ENCODE results near the gene TP63.

TP63 gene

DNA sequence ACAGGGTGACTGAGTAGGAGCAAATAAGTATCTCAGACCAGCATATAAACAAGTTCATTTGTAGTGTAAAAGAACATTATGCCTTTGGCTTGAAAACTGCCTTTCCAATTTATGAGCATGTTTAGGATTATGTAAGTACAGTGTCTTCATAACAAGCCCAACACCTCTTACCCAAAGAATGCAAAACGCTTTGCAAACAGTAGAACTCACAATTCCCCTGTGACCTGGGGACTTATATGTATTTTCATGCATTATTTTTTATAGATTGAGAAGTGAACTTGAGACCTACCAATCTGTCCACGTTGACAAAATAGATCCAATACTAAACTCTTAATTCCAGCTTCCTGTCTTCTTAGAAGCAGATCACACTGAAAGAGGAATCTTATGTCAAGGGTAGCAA is 202.1 kb downstream of the TP63 start:
- no peak for ATAC-seq
- no peak for TF ChIP-seq GLIS3 (CRISPR knock-in tag; IDR thresholded peaks at IDR 0.05)

GRCh38 chr3:189833996-189834395 is 202.8 kb downstream of the TP63 start:
- TF ChIP-seq TSHZ2 (CRISPR knock-in tag; IDR thresholded peaks at IDR 0.05) (no peak), ARNTL (CRISPR knock-in tag; IDR thresholded peaks at IDR 0.05; ENCODE audit: borderline replicate concordance, low read depth) (no peak), RARB (CRISPR knock-in tag; IDR thresholded peaks at IDR 0.05) (no peak), ZNF70 (CRISPR knock-in tag; IDR thresholded peaks at IDR 0.05) (no peak), CSDC2 (CRISPR knock-in tag; IDR thresholded peaks at IDR 0.05) (no peak), ZNF565 (CRISPR knock-in tag; conservative IDR thresholded peaks at IDR 0.05; ENCODE audit: low read depth) (no peak), ZC3H10 (CRISPR knock-in tag; IDR thresholded peaks at IDR 0.05) (no peak), TOX (CRISPR knock-in tag; IDR thresholded peaks at IDR 0.05; ENCODE audit: borderline replicate concordance) (no peak), BACH2 (CRISPR knock-in tag; IDR thresholded peaks at IDR 0.05; ENCODE audit: borderline replicate concordance) (no peak), ZNF8 (CRISPR knock-in tag; IDR thresholded peaks at IDR 0.05) (no peak), OSR1 (CRISPR knock-in tag; IDR thresholded peaks at IDR 0.05) (no peak), ZFP30 (CRISPR knock-in tag; IDR thresholded peaks at IDR 0.05) (no peak), ESRRG (CRISPR knock-in tag; IDR thresholded peaks at IDR 0.05) (no peak), PPARA (CRISPR knock-in tag; IDR thresholded peaks at IDR 0.05; ENCODE audit: borderline replicate concordance) (no peak)
- TF ChIP-seq, protein P1, sequence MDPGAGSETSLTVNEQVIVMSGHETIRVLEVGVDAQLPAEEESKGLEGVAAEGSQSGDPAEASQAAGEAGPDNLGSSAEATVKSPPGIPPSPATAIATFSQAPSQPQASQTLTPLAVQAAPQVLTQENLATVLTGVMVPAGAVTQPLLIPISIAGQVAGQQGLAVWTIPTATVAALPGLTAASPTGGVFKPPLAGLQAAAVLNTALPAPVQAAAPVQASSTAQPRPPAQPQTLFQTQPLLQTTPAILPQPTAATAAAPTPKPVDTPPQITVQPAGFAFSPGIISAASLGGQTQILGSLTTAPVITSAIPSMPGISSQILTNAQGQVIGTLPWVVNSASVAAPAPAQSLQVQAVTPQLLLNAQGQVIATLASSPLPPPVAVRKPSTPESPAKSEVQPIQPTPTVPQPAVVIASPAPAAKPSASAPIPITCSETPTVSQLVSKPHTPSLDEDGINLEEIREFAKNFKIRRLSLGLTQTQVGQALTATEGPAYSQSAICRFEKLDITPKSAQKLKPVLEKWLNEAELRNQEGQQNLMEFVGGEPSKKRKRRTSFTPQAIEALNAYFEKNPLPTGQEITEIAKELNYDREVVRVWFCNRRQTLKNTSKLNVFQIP (CRISPR knock-in tag; IDR thresholded peaks at IDR 0.05; ENCODE audit: borderline replicate concordance, low read depth), result no peak
- TF ChIP-seq, protein P2, sequence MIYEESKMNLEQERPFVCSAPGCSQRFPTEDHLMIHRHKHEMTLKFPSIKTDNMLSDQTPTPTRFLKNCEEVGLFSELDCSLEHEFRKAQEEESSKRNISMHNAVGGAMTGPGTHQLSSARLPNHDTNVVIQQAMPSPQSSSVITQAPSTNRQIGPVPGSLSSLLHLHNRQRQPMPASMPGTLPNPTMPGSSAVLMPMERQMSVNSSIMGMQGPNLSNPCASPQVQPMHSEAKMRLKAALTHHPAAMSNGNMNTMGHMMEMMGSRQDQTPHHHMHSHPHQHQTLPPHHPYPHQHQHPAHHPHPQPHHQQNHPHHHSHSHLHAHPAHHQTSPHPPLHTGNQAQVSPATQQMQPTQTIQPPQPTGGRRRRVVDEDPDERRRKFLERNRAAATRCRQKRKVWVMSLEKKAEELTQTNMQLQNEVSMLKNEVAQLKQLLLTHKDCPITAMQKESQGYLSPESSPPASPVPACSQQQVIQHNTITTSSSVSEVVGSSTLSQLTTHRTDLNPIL (CRISPR knock-in tag; IDR thresholded peaks at IDR 0.05; ENCODE audit: low read depth), result no peak
- TF ChIP-seq, protein P3, sequence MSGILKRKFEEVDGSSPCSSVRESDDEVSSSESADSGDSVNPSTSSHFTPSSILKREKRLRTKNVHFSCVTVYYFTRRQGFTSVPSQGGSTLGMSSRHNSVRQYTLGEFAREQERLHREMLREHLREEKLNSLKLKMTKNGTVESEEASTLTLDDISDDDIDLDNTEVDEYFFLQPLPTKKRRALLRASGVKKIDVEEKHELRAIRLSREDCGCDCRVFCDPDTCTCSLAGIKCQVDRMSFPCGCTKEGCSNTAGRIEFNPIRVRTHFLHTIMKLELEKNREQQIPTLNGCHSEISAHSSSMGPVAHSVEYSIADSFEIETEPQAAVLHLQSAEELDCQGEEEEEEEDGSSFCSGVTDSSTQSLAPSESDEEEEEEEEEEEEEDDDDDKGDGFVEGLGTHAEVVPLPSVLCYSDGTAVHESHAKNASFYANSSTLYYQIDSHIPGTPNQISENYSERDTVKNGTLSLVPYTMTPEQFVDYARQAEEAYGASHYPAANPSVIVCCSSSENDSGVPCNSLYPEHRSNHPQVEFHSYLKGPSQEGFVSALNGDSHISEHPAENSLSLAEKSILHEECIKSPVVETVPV (CRISPR knock-in tag; IDR thresholded peaks at IDR 0.05), result no peak
- ATAC-seq, result no peak

- TF ChIP-seq ZNF565 (CRISPR knock-in tag; conservative IDR thresholded peaks at IDR 0.05; ENCODE audit: low read depth) (no peak), RARB (CRISPR knock-in tag; IDR thresholded peaks at IDR 0.05) (no peak), BACH2 (CRISPR knock-in tag; IDR thresholded peaks at IDR 0.05; ENCODE audit: borderline replicate concordance) (no peak), ISL1 (CRISPR knock-in tag; IDR thresholded peaks at IDR 0.05) (no peak), TOX (CRISPR knock-in tag; IDR thresholded peaks at IDR 0.05; ENCODE audit: borderline replicate concordance) (no peak), GLIS3 (CRISPR knock-in tag; IDR thresholded peaks at IDR 0.05) (no peak), ZFP30 (CRISPR knock-in tag; IDR thresholded peaks at IDR 0.05) (no peak), SNAI2 (CRISPR knock-in tag; IDR thresholded peaks at IDR 0.05) (no peak), ZNF8 (CRISPR knock-in tag; IDR thresholded peaks at IDR 0.05) (no peak), PPARA (CRISPR knock-in tag; IDR thresholded peaks at IDR 0.05; ENCODE audit: borderline replicate concordance) (no peak), ARNTL (CRISPR knock-in tag; IDR thresholded peaks at IDR 0.05; ENCODE audit: borderline replicate concordance, low read depth) (no peak)
- TF ChIP-seq, protein P1 (CRISPR knock-in tag; IDR thresholded peaks at IDR 0.05; ENCODE audit: borderline replicate concordance, low read depth), result no peak
- TF ChIP-seq, protein P2 (CRISPR knock-in tag; IDR thresholded peaks at IDR 0.05; ENCODE audit: low read depth), result no peak
- TF ChIP-seq, protein P4, sequence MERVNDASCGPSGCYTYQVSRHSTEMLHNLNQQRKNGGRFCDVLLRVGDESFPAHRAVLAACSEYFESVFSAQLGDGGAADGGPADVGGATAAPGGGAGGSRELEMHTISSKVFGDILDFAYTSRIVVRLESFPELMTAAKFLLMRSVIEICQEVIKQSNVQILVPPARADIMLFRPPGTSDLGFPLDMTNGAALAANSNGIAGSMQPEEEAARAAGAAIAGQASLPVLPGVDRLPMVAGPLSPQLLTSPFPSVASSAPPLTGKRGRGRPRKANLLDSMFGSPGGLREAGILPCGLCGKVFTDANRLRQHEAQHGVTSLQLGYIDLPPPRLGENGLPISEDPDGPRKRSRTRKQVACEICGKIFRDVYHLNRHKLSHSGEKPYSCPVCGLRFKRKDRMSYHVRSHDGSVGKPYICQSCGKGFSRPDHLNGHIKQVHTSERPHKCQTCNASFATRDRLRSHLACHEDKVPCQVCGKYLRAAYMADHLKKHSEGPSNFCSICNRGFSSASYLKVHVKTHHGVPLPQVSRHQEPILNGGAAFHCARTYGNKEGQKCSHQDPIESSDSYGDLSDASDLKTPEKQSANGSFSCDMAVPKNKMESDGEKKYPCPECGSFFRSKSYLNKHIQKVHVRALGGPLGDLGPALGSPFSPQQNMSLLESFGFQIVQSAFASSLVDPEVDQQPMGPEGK (CRISPR knock-in tag; IDR thresholded peaks at IDR 0.05; ENCODE audit: borderline replicate concordance), result no peak
- no peak for ATAC-seq
Measured at GRCh38 chr3:189834462-189834861, 203.3 kb downstream of the TP63 start.

All from SK-N-SH treated with all-trans-retinoic acid at 6 μM for 48 hours (cell line).